ENCODE measurements around the gene ANTXR1. TPM values are rescaled to one million over a fixed set of nuclear protein-coding genes. Genes with fewer than 3 reads are reported as not detected.

The ANTXR1 gene
- total RNA-seq, 1 experiment from 2014 or later, result 25.7 TPM

DNA sequence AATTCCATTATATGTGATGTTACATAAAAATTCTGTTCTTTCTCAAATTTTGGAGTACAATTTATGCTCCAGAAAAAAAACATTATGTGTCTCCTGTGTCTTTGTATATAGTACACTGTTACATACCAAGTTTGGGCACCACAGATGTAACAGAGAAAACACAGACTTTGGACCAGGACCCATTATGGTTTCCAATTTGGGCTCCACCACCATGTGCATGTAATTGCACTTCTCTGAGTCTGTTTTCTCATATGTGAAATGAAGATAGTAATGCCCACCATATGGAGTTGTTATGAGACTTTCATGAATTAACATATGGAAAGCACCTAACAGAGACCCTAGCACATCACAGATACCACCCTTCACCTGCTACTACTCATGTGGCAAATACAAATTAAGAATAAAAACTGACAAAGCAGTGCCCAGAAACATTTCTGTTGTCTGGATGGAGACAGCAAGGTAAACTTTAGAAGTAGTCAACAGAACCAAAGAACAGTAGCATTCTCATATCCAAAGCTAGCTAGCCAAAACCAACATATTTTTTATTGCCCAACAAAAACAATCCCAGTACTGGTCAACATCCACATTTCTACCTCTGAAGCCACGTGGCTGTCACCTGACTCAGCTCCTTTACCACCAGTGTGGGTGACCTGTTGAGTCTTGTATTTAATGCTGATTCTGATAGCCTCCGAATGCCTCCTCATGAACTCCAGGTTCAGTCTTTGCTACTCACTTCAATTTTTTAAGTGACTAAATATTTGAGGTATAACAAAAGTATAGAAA, 42.9 kb downstream of the ANTXR1 start:
- no TSS peak for BruUV-seq (replicated peaks)
- Histone ChIP-seq H3K9ac (ENCODE audit: low read length) (no peak overlapping the region), H3K36me3 (ENCODE audit: control insufficient read depth in 1 of 2, insufficient read depth in 2 of 2, low read length in 2 of 2) (no peaks in the 10 kb centered on the region), H2AFZ (ENCODE audit: low read depth, low read length, poor library complexity, severe bottlenecking) (no peak overlapping the region), H3K4me3 (replicated peaks in 1 of 2; ENCODE audit: low read depth in 1 of 2, low read length in 2 of 2) (no peak overlapping the region), H3K27me3 (ENCODE audit: insufficient read depth, low read length) (no peaks in the 10 kb centered on the region), H3K4me2 (ENCODE audit: low read length) (no peak overlapping the region), H3K79me2 (ENCODE audit: insufficient read depth, low read length) (no peaks in the 10 kb centered on the region), H3K4me1 (ENCODE audit: control insufficient read depth in 1 of 2, insufficient read depth in 2 of 2, low read length in 2 of 2) (no peaks in the 10 kb centered on the region), H4K20me1 (ENCODE audit: insufficient read depth) (no peaks in the 10 kb centered on the region), H3K9me2 (ENCODE audit: insufficient read depth) (0 out of 2 replicates have a peak, but pooled peaks cover 1% of the 10 kb centered on the region), H3K9me3 (ENCODE audit: control insufficient read depth in 1 of 2, insufficient read depth in 1 of 2, low read depth in 1 of 2, low read length in 2 of 2) (no peaks in the 10 kb centered on the region), H3K27ac (ENCODE audit: low read depth, low read length) (no peak overlapping the region)
- ATAC-seq, result no peak
- intact Hi-C loops (cut with micrococcal nuclease), result no loop called here
- DNase-seq (ENCODE audit: low read depth, low spot score), result no peak
- ChIA-PET POLR2A (no interaction called here), RAD21 (ENCODE audit: low non-redundant PET in 1 of 2, low total read pairs in 2 of 2, uncharacterized antibody in 2 of 2, unreplicated experiment in 2 of 2) (no interaction called here), CTCF (no interaction called here)
- no peak for TF ChIP-seq SRF (IDR thresholded peaks at IDR 0.05; ENCODE audit: low read depth)
- no peak for TF ChIP-seq CEBPB (IDR thresholded peaks at IDR 0.05; ENCODE audit: low read depth)
- no peak for TF ChIP-seq JUND (IDR thresholded peaks at IDR 0.05)
- TF ChIP-seq, protein P1, sequence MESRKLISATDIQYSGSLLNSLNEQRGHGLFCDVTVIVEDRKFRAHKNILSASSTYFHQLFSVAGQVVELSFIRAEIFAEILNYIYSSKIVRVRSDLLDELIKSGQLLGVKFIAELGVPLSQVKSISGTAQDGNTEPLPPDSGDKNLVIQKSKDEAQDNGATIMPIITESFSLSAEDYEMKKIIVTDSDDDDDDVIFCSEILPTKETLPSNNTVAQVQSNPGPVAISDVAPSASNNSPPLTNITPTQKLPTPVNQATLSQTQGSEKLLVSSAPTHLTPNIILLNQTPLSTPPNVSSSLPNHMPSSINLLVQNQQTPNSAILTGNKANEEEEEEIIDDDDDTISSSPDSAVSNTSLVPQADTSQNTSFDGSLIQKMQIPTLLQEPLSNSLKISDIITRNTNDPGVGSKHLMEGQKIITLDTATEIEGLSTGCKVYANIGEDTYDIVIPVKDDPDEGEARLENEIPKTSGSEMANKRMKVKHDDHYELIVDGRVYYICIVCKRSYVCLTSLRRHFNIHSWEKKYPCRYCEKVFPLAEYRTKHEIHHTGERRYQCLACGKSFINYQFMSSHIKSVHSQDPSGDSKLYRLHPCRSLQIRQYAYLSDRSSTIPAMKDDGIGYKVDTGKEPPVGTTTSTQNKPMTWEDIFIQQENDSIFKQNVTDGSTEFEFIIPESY (IDR thresholded peaks at IDR 0.05; ENCODE audit: extremely low read depth, insufficient replicate concordance, low read length), result no peak
- TF ChIP-seq POLR2AphosphoS5 (IDR thresholded peaks at IDR 0.05; ENCODE audit: low read depth, low read length), result no peak

DNA sequence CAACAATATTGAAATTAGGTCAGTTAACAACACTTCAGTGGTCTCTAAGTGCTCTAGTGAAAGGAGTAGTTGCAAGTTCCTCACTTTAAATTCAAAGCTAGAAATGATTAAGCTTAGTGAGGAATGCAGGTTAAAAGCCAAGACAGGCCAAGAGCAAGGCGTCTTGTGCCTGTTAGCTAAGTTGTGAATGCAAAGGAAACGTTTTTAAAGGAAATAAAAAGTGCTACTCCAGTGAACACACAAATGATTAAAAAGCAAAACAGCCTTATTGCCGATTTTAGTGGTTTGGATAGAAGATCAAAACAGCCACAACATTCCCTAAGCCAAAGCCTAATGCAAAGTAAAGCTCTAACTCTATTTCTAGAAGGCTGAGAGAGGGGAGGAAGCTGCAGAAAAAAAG, 44.7 kb downstream of the ANTXR1 start:
- no TSS peak for BruUV-seq (replicated peaks)
- Histone ChIP-seq H3K36me3 (ENCODE audit: control insufficient read depth in 1 of 2, insufficient read depth in 2 of 2, low read length in 2 of 2) (no peaks in the 10 kb centered on the region), H2AFZ (ENCODE audit: low read depth, low read length, poor library complexity, severe bottlenecking) (no peak overlapping the region), H4K20me1 (ENCODE audit: insufficient read depth) (no peaks in the 10 kb centered on the region), H3K79me2 (ENCODE audit: insufficient read depth, low read length) (no peaks in the 10 kb centered on the region), H3K27ac (ENCODE audit: low read depth, low read length) (no peak overlapping the region), H3K27me3 (ENCODE audit: insufficient read depth, low read length) (no peaks in the 10 kb centered on the region), H3K9me2 (ENCODE audit: insufficient read depth) (0 out of 2 replicates have a peak, but pooled peaks cover 3% of the 10 kb centered on the region), H3K4me1 (ENCODE audit: control insufficient read depth in 1 of 2, insufficient read depth in 2 of 2, low read length in 2 of 2) (no peaks in the 10 kb centered on the region), H3K4me2 (ENCODE audit: low read length) (no peak overlapping the region), H3K9ac (ENCODE audit: low read length) (no peak overlapping the region), H3K4me3 (replicated peaks in 1 of 2; ENCODE audit: low read depth in 1 of 2, low read length in 2 of 2) (no peak overlapping the region), H3K9me3 (ENCODE audit: control insufficient read depth in 1 of 2, insufficient read depth in 1 of 2, low read depth in 1 of 2, low read length in 2 of 2) (no peaks in the 10 kb centered on the region)
- CTCF ChIA-PET, result no interaction called here
- RAD21 ChIA-PET (ENCODE audit: low non-redundant PET in 1 of 2, low total read pairs in 2 of 2, uncharacterized antibody in 2 of 2, unreplicated experiment in 2 of 2), result no interaction called here
- POLR2A ChIA-PET, result no interaction called here
- intact Hi-C loops (cut with micrococcal nuclease), result no loop called here
- ATAC-seq, result no peak
- no peak for DNase-seq (ENCODE audit: low read depth, low spot score)
- no peak for TF ChIP-seq ELF1 (IDR thresholded peaks at IDR 0.05; ENCODE audit: borderline replicate concordance, low read depth)
- no peak for TF ChIP-seq TCF7L2 (IDR thresholded peaks at IDR 0.05; ENCODE audit: borderline replicate concordance, extremely low read depth, insufficient read depth, insufficient read length)
- TF ChIP-seq, protein P2, sequence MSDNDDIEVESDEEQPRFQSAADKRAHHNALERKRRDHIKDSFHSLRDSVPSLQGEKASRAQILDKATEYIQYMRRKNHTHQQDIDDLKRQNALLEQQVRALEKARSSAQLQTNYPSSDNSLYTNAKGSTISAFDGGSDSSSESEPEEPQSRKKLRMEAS (IDR thresholded peaks at IDR 0.05), result no peak
- no peak for TF ChIP-seq EZH2 (IDR thresholded peaks at IDR 0.05)
- TF ChIP-seq ZNF274 (IDR thresholded peaks at IDR 0.05; ENCODE audit: low read depth, low read length), result no peak
- TF ChIP-seq SRF (IDR thresholded peaks at IDR 0.05; ENCODE audit: low read depth), result no peak
- no peak for TF ChIP-seq POLR2A (IDR thresholded peaks at IDR 0.05; ENCODE audit: borderline replicate concordance, extremely low read depth, insufficient read depth, insufficient read length)
- TF ChIP-seq, protein P3, sequence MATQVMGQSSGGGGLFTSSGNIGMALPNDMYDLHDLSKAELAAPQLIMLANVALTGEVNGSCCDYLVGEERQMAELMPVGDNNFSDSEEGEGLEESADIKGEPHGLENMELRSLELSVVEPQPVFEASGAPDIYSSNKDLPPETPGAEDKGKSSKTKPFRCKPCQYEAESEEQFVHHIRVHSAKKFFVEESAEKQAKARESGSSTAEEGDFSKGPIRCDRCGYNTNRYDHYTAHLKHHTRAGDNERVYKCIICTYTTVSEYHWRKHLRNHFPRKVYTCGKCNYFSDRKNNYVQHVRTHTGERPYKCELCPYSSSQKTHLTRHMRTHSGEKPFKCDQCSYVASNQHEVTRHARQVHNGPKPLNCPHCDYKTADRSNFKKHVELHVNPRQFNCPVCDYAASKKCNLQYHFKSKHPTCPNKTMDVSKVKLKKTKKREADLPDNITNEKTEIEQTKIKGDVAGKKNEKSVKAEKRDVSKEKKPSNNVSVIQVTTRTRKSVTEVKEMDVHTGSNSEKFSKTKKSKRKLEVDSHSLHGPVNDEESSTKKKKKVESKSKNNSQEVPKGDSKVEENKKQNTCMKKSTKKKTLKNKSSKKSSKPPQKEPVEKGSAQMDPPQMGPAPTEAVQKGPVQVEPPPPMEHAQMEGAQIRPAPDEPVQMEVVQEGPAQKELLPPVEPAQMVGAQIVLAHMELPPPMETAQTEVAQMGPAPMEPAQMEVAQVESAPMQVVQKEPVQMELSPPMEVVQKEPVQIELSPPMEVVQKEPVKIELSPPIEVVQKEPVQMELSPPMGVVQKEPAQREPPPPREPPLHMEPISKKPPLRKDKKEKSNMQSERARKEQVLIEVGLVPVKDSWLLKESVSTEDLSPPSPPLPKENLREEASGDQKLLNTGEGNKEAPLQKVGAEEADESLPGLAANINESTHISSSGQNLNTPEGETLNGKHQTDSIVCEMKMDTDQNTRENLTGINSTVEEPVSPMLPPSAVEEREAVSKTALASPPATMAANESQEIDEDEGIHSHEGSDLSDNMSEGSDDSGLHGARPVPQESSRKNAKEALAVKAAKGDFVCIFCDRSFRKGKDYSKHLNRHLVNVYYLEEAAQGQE (IDR thresholded peaks at IDR 0.05; ENCODE audit: low read depth), result no peak
- TF ChIP-seq CBX3 (IDR thresholded peaks at IDR 0.05; ENCODE audit: low read depth), result no peak
- no peak for TF ChIP-seq ZFX (IDR thresholded peaks at IDR 0.05)
- no peak for TF ChIP-seq EGR1 (IDR thresholded peaks at IDR 0.05; ENCODE audit: low read depth)
- no peak for TF ChIP-seq RAD21 (IDR thresholded peaks at IDR 0.05; ENCODE audit: low read depth)

All from HCT116 (cell line).